GM12891 (cell line): ENCODE measurements around the gene ZFY.

Source experiments
- POLR2A ChIP-seq: IDR thresholded peaks from 2 replicates; pipeline ENCODE4 v1.6.1; 2011; ENCODE audit warnings: low read depth, low read length, control low read depth
- POLR2AphosphoS5 ChIP-seq: IDR thresholded peaks from 2 replicates; pipeline ENCODE4 v1.6.1; 2011; ENCODE audit warnings: low read depth, low read length, control low read depth

GRCh38 chrY:2950655-2951054 lies 15.5 kb downstream of the ZFY start:
- TF ChIP-seq POLR2A (no peak), POLR2AphosphoS5 (no peak)
